MM.1S (cell line): Measurements from ENCODE around the gene CLCA1.

Experiments used
- EZH2phosphoT487 ChIP-seq: fragments of 300-600 bp; sonication (generic); IDR thresholded peaks from 2 replicates; pipeline ENCODE4 v1.6.1; 2018; ENCODE audit warnings: antibody characterized with exemption, low read length
- TF ChIP-seq, protein P1 (sequence below): fragments of 300-600 bp; sonication (generic); IDR thresholded peaks from 2 replicates; pipeline ENCODE4 v1.5.1; 2016; ENCODE audit warnings: antibody characterized with exemption, low read length, mixed read lengths

DNA sequence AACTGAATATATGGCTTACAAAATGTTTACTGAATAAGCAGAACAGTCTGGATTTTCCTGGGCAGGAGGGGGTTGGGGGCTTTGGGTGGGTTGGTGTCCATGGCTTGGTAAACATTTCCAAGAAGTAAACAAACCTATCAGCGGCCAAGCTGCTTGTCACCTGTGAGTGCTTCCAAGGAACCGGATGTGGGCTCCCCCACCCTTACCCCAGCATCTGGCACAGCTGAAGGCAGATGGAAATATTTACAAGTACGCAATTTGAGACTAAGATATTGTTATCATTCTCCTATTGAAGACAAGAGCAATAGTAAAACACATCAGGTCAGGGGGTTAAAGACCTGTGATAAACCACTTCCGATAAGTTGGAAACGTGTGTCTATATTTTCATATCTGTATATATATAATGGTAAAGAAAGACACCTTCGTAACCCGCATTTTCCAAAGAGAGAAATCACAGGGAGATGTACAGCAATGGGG, at the start of gene CLCA1:
- TF ChIP-seq EZH2phosphoT487, result no peak
- TF ChIP-seq, protein P1, sequence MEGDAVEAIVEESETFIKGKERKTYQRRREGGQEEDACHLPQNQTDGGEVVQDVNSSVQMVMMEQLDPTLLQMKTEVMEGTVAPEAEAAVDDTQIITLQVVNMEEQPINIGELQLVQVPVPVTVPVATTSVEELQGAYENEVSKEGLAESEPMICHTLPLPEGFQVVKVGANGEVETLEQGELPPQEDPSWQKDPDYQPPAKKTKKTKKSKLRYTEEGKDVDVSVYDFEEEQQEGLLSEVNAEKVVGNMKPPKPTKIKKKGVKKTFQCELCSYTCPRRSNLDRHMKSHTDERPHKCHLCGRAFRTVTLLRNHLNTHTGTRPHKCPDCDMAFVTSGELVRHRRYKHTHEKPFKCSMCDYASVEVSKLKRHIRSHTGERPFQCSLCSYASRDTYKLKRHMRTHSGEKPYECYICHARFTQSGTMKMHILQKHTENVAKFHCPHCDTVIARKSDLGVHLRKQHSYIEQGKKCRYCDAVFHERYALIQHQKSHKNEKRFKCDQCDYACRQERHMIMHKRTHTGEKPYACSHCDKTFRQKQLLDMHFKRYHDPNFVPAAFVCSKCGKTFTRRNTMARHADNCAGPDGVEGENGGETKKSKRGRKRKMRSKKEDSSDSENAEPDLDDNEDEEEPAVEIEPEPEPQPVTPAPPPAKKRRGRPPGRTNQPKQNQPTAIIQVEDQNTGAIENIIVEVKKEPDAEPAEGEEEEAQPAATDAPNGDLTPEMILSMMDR, result no peak
